RWPE1 (cell line): ENCODE measurements around the gene TAS2R1.

Experiments used
- CTCF ChIA-PET: fragments of 350-600 bp; sonication (Branson Sonifier 250); formaldehyde crosslinking; extraction: SDS; loops from one replicate; lab custom pipeline; 2021; lab: Yijun Ruan, JAX
- POLR2A ChIA-PET: fragments of 400-600 bp; formaldehyde crosslinking; extraction: SDS; loops from one replicate; lab custom pipeline; 2020; ENCODE audit warnings: antibody characterized with exemption; ENCODE audit not compliant: low non-redundant PET; lab: Yijun Ruan, JAX
- DNase-seq: peaks from one replicate; pipeline ENCODE4 v3.0.0; 2012; ENCODE audit warnings: low spot score
- H3K27ac ChIP-seq: fragments of 450-650 bp; 2 replicates; pipeline ENCODE4 v1.5.1; 2017
- CTCF ChIP-seq: fragments of 450-650 bp; conservative IDR thresholded peaks from 2 replicates; pipeline ENCODE4 v1.5.1; 2017; ENCODE audit warnings: low read depth, mild to moderate bottlenecking

Gene TAS2R1

DNA sequence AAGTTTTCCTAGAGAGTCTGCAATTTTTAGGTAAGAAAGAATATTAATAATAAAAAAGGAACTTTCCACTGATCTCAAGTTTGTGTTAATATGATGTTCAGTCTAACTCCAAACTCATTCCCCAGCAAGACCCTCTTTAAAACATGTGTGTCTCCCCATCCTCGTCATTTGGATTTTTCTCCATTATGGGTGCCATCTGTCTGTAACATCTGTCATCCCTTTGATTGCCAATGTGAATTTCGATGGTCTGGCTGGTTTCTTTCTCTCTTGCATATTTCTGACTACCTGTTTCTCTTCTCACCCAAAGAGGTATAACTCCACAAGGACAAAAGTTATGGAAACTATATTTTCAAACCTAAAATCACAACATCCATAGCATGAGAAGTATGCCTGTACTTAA, 4.4 kb downstream of the TAS2R1 start:
- ChIA-PET POLR2A (no interaction called here), CTCF (no interaction called here)
- H3K27ac ChIP-seq, result no peak overlapping the region
- TF ChIP-seq CTCF, result no peak
- no peak for DNase-seq

GRCh38 chr5:9625286-9625685, 4.9 kb downstream of the TAS2R1 start:
- ChIA-PET POLR2A (no interaction called here), CTCF (no interaction called here)
- TF ChIP-seq CTCF, result no peak

DNA sequence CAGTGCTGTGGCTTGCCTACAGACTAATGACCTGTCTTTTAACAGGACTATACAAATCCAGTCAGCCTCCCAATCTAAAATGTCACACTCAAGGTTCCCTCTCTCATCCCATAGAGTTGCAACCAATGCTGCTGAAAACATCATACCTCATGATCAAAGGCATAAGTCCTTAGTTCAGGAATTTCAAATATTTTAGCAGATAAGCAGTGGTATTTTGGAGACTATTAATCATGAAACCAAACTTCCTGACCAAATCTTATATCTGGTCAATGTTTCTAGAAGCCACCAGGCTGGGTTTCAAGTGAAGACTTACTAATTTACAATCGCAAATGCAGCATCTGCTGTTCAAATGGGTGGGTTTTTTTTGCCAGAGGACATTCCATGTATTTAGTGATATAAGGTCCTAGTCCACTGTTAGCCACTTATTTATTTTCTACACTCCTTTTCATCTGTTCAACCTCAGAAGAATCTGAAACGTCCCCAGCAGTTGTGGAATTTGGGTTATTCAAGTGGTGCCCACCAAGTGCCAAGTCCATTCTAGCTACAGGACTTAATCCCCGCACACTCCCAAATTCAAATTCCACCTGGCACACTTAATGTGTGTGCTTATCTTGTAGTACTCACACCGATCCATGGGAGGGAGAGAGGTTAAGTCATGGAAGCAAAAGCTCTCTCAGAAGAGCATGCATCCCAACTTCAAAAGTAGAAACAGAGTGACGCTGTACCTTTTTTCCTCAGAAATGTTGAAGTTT, 5.8 kb downstream of the TAS2R1 start:
- ChIA-PET POLR2A (no interaction called here), CTCF (interaction anchor here (0.6 kb wide), 1 partner anchor 282 kb away, joined by 3 read pairs; no protein-coding TSS in a partner anchor)
- TF ChIP-seq CTCF, result no peak
- no peak for DNase-seq
- H3K27ac ChIP-seq, result no peak overlapping the region

More at GRCh38 chr5:9625286-9625685, 4.9 kb downstream of the TAS2R1 start:
- no peak for DNase-seq
- no peak overlapping the region for H3K27ac ChIP-seq

DNA sequence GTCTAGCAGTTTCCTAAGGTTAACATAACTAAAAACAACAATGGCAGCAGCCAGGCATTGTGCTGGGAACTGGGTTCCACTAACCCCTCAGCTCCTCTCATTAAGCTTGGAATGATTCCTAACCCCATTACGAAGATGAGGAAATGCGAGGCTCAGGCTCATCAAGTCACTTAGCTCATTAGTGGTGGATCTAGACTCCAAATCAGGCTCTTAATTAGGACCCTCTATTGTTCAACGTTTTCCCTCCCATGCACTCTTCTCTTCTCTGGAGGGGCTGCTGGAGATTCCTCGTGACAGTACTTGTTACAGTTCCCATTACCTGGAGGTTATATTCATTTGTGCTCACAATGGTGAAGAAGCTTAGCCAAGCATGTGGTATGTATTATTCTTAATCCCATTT, 6.5 kb downstream of the TAS2R1 start:
- CTCF ChIA-PET, result no interaction called here
- POLR2A ChIA-PET, result no interaction called here
- DNase-seq, result no peak
- TF ChIP-seq CTCF, result no peak
- no peak overlapping the region for H3K27ac ChIP-seq

- POLR2A ChIA-PET, result no interaction called here
- no peak for TF ChIP-seq CTCF
- H3K27ac ChIP-seq, result no peak overlapping the region
- no peak for DNase-seq
- CTCF ChIA-PET, result no interaction called here
These were observed 7.2 kb downstream of the TAS2R1 start for GRCh38 chr5:9622971-9623421.

DNA sequence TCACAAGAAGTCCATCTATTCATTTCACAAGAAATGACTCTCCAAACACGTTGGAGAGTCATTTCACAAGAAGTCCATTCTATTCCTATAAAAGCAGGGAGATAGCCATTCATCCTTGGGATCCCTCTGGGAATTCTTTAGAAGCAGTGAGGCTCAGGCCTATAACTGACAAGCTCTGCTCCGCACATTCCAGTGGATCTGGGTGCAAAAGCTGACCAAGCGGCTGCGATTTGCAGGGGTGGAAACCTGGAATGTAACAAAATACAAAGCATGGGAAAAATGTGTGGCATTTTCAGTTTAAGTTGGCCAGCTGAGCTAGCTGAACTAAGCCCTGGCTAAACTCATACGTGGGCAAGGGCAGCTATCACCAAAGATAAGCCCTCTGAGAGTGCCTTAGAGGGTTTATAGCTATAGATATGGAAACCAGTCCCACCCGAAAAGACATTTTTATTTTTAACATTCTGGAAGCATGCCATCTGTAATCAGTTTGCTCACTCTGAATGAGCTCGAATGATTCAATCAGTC, 8.7 kb downstream of the TAS2R1 start:
- ChIA-PET CTCF (interaction anchor here (0.6 kb wide), 1 partner anchor 274 kb away, joined by 4 read pairs; no protein-coding TSS in a partner anchor), POLR2A (no interaction called here)
- no peak for DNase-seq
- no peak overlapping the region for H3K27ac ChIP-seq
- no peak for TF ChIP-seq CTCF
